HepG2 (cell line): ENCODE results near the gene ANKLE1. TPM values are rescaled to one million over a fixed set of nuclear protein-coding genes. Genes with fewer than 3 reads are reported as not detected.

Experiments used
- BCL6 ChIP-seq: IDR thresholded peaks from 2 replicates; pipeline ENCODE4 v1.6.1; 2016; ENCODE audit warnings: missing genetic modification reagents, missing compliant biosample characterization
- FOXK1 ChIP-seq: sonication (generic); formaldehyde crosslinking; IDR thresholded peaks from 2 replicates; pipeline ENCODE4 v1.4.0; 2020; ENCODE audit warnings: low read depth, missing genetic modification reagents, borderline replicate concordance
- FOXO1 ChIP-seq: sonication (generic); formaldehyde crosslinking; IDR thresholded peaks from 2 replicates; pipeline ENCODE4 v1.4.0; 2020; ENCODE audit warnings: missing genetic modification reagents
- GTF2F1 ChIP-seq: fragments of 150-350 bp; IDR thresholded peaks from 2 replicates; pipeline ENCODE4 v1.6.1; 2014; ENCODE audit warnings: low read length
- IKZF1 ChIP-seq: fragments of 450-650 bp; IDR thresholded peaks from 2 replicates; pipeline ENCODE4 v1.7.1; 2016
- MZF1 ChIP-seq: sonication (generic); formaldehyde crosslinking; IDR thresholded peaks from 2 replicates; pipeline ENCODE4 v1.8.1; 2023; ENCODE audit warnings: mild to moderate bottlenecking, missing genetic modification reagents, borderline replicate concordance
- PHF8 ChIP-seq: sonication (generic); formaldehyde crosslinking; IDR thresholded peaks from 2 replicates; pipeline ENCODE4 v1.5.0; 2020; ENCODE audit warnings: missing genetic modification reagents
- RBM39 ChIP-seq: fragments of 200-400 bp; formaldehyde crosslinking; IDR thresholded peaks from one replicate; pipeline ENCODE4 v1.6.1; 2018; ENCODE audit warnings: antibody characterized with exemption, mild to moderate bottlenecking, low read depth, low read length; ENCODE audit not compliant: poor library complexity, severe bottlenecking
- RCOR2 ChIP-seq: IDR thresholded peaks from 2 replicates; pipeline ENCODE4 v1.6.1; 2016; ENCODE audit warnings: missing biosample characterization, missing genetic modification reagents
- ZNF761 ChIP-seq: sonication (generic); formaldehyde crosslinking; conservative IDR thresholded peaks from 2 replicates; pipeline ENCODE4 v1.4.0; 2020; ENCODE audit warnings: mild to moderate bottlenecking, missing genetic modification reagents
- ZNF879 ChIP-seq: sonication (generic); formaldehyde crosslinking; IDR thresholded peaks from 2 replicates; pipeline ENCODE4 v1.8.1; 2023; ENCODE audit warnings: missing genetic modification reagents
- ZZZ3 ChIP-seq: sonication (generic); formaldehyde crosslinking; IDR thresholded peaks from 2 replicates; pipeline ENCODE4 v1.4.0; 2020; ENCODE audit warnings: missing genetic modification reagents, mild to moderate bottlenecking, borderline replicate concordance
- polyA plus RNA-seq, 8 experiments: library from polyadenylated mRNA; depleted of rRNA in 3 of 8; stranded (reverse) in 7 of 8; unstranded in 1 of 8; fragments of >200 nt; fragmentation: Illumina TruSeq in 4 of 8; extraction: Trizol in 4 of 8; gene quantifications; 2 replicates each; pipeline versions ENCODE4 v1.2.1 to v1.2.3, GENCODE V29; 2011 to 2016; ENCODE audit warnings: low read depth in 4 of 8, missing spikeins in 1 of 8, mixed read lengths in 1 of 8; ENCODE audit not compliant: insufficient read depth in 1 of 8
- total RNA-seq, 5 experiments: library from RNA; depleted of rRNA; stranded (reverse); fragments of >200 nt; fragmentation: Illumina TruSeq; extraction: Trizol; gene quantifications; 2 replicates each; pipeline ENCODE4 v1.2.3, GENCODE V29; 2016; ENCODE audit warnings: low read depth in 1 of 5
- TF ChIP-seq, protein P1 (sequence below): sonication (generic); formaldehyde crosslinking; IDR thresholded peaks from 2 replicates; pipeline ENCODE4 v1.9.0; 2021; ENCODE audit warnings: missing genetic modification reagents, borderline replicate concordance
- TF ChIP-seq, protein P2 (sequence below): sonication (generic); formaldehyde crosslinking; IDR thresholded peaks from 2 replicates; pipeline ENCODE4 v1.4.0; 2020; ENCODE audit warnings: missing genetic modification reagents, borderline replicate concordance
- TF ChIP-seq, protein P3 (sequence below): sonication (generic); formaldehyde crosslinking; IDR thresholded peaks from 2 replicates; pipeline ENCODE4 v1.4.0; 2020; ENCODE audit warnings: missing genetic modification reagents
- TF ChIP-seq, protein P4 (sequence below): sonication (generic); formaldehyde crosslinking; IDR thresholded peaks from 2 replicates; pipeline ENCODE4 v1.5.0; 2020; ENCODE audit warnings: missing genetic modification reagents
- TF ChIP-seq, protein P5 (sequence below): sonication (generic); formaldehyde crosslinking; IDR thresholded peaks from 2 replicates; pipeline ENCODE4 v1.8.1; 2023; ENCODE audit warnings: mild to moderate bottlenecking, missing genetic modification reagents, borderline replicate concordance
- TF ChIP-seq, protein P6 (sequence below): IDR thresholded peaks from 2 replicates; pipeline ENCODE4 v1.6.1; 2016; ENCODE audit warnings: missing biosample characterization, missing genetic modification reagents, low read depth

ANKLE1 gene
- total and polyA plus RNA-seq, 2 of the 13 experiments (the other 11 are each of a cell fraction or from before 2014, with no cell fraction given) = 0.69 to 1.5 TPM

DNA sequence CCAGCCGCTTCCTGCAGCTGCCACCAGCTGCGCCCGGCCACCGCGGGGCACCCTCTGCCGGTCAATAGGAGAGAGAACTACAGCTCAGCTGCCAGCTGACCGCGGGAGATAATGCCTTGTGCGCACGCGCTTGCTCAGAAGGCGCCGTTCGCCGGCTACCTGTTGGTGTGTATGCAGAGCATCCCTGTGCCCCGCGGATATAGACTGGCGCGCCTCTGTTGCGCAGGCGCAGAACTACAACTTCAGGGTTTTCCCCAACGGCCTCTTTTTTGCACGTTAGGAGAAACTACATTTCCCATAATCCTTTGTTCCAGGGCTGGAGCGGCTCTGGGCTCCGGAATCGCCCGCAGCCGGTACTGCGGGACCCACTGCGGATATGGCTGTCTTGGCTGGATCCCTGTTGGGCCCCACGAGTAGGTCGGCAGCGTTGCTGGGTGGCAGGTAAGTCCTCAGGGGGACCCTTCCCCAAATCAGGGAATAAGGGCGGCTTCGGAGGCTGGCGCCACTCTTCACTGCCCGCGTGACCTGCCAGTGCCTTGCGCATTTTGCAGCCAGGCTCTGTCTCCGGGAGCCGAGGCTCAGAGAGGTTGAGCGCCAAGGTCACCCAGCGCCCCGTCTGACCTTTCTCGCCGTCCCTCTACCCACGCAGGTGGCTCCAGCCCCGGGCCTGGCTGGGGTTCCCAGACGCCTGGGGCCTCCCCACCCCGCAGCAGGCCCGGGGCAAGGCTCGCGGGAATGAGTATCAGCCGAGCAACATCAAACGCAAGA is 24.0 kb downstream of the ANKLE1 start, which contains the start of gene MRPL34 (continued):
- TF ChIP-seq, protein P1, sequence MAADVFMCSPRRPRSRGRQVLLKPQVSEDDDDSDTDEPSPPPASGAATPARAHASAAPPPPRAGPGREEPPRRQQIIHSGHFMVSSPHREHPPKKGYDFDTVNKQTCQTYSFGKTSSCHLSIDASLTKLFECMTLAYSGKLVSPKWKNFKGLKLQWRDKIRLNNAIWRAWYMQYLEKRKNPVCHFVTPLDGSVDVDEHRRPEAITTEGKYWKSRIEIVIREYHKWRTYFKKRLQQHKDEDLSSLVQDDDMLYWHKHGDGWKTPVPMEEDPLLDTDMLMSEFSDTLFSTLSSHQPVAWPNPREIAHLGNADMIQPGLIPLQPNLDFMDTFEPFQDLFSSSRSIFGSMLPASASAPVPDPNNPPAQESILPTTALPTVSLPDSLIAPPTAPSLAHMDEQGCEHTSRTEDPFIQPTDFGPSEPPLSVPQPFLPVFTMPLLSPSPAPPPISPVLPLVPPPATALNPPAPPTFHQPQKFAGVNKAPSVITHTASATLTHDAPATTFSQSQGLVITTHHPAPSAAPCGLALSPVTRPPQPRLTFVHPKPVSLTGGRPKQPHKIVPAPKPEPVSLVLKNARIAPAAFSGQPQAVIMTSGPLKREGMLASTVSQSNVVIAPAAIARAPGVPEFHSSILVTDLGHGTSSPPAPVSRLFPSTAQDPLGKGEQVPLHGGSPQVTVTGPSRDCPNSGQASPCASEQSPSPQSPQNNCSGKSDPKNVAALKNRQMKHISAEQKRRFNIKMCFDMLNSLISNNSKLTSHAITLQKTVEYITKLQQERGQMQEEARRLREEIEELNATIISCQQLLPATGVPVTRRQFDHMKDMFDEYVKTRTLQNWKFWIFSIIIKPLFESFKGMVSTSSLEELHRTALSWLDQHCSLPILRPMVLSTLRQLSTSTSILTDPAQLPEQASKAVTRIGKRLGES (CRISPR knock-in tag) = no peak
- no peak for TF ChIP-seq MZF1 (CRISPR knock-in tag)
- no peak for TF ChIP-seq ZNF879 (CRISPR knock-in tag)
- TF ChIP-seq FOXO1 (CRISPR knock-in tag) = peak; percentile 48; the same call in 1 of the 2 replicates
- TF ChIP-seq BCL6 (CRISPR knock-in tag) = peak; percentile 62
- TF ChIP-seq RCOR2 = no peak
- TF ChIP-seq, protein P2, sequence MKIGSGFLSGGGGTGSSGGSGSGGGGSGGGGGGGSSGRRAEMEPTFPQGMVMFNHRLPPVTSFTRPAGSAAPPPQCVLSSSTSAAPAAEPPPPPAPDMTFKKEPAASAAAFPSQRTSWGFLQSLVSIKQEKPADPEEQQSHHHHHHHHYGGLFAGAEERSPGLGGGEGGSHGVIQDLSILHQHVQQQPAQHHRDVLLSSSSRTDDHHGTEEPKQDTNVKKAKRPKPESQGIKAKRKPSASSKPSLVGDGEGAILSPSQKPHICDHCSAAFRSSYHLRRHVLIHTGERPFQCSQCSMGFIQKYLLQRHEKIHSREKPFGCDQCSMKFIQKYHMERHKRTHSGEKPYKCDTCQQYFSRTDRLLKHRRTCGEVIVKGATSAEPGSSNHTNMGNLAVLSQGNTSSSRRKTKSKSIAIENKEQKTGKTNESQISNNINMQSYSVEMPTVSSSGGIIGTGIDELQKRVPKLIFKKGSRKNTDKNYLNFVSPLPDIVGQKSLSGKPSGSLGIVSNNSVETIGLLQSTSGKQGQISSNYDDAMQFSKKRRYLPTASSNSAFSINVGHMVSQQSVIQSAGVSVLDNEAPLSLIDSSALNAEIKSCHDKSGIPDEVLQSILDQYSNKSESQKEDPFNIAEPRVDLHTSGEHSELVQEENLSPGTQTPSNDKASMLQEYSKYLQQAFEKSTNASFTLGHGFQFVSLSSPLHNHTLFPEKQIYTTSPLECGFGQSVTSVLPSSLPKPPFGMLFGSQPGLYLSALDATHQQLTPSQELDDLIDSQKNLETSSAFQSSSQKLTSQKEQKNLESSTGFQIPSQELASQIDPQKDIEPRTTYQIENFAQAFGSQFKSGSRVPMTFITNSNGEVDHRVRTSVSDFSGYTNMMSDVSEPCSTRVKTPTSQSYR = no peak
- TF ChIP-seq FOXK1 (CRISPR knock-in tag) = peak; percentile 79; the same call in 1 of the 2 replicates
- TF ChIP-seq, protein P3, sequence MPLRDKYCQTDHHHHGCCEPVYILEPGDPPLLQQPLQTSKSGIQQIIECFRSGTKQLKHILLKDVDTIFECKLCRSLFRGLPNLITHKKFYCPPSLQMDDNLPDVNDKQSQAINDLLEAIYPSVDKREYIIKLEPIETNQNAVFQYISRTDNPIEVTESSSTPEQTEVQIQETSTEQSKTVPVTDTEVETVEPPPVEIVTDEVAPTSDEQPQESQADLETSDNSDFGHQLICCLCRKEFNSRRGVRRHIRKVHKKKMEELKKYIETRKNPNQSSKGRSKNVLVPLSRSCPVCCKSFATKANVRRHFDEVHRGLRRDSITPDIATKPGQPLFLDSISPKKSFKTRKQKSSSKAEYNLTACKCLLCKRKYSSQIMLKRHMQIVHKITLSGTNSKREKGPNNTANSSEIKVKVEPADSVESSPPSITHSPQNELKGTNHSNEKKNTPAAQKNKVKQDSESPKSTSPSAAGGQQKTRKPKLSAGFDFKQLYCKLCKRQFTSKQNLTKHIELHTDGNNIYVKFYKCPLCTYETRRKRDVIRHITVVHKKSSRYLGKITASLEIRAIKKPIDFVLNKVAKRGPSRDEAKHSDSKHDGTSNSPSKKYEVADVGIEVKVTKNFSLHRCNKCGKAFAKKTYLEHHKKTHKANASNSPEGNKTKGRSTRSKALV (CRISPR knock-in tag) = peak; percentile 59
- no peak for TF ChIP-seq GTF2F1
- TF ChIP-seq, protein P4, sequence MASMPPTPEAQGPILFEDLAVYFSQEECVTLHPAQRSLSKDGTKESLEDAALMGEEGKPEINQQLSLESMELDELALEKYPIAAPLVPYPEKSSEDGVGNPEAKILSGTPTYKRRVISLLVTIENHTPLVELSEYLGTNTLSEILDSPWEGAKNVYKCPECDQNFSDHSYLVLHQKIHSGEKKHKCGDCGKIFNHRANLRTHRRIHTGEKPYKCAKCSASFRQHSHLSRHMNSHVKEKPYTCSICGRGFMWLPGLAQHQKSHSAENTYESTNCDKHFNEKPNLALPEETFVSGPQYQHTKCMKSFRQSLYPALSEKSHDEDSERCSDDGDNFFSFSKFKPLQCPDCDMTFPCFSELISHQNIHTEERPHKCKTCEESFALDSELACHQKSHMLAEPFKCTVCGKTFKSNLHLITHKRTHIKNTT (CRISPR knock-in tag) = no peak
- TF ChIP-seq ZZZ3 (CRISPR knock-in tag) = no peak
- TF ChIP-seq RBM39 = peak; percentile 59
- TF ChIP-seq, protein P5, sequence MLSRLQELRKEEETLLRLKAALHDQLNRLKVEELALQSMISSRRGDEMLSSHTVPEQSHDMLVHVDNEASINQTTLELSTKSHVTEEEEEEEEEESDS (CRISPR knock-in tag) = 0 out of 2 replicates have a peak, but pooled peaks have one; percentile 28
- TF ChIP-seq ZNF761 = 0 out of 2 replicates have a peak, but pooled peaks have one; percentile 57
- peak; percentile 82 for TF ChIP-seq PHF8 (CRISPR knock-in tag)
- TF ChIP-seq, protein P6, sequence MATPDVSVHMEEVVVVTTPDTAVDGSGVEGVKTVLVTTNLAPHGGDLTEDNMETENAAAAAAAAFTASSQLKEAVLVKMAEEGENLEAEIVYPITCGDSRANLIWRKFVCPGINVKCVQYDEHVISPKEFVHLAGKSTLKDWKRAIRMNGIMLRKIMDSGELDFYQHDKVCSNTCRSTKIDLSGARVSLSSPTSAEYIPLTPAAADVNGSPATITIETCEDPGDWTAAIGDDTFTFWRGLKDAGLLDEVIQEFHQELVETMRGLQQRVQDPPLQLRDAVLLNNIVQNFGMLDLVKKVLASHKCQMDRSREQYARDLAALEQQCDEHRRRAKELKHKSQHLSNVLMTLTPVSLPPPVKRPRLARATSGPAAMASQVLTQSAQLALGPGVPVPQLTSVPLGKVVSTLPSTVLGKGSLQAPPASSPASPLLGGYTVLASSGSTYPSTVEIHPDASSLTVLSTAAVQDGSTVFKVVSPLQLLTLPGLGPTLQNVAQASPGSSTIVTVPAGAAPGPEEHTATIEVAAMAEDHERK (CRISPR knock-in tag) = no peak
- no peak for TF ChIP-seq IKZF1
